Gastroesophageal sphincter (tissue), 3 donors: Measurements from ENCODE around the gene XRCC4.

Source experiments
- CTCF ChIP-seq, 4 experiments: fragments of 200-600 bp in 2 of 4; fragments of 450-650 bp in 2 of 4; sonication (generic) in 1 of 4; IDR thresholded peaks; one replicate each; pipeline ENCODE4 v1.5.1; 2017 to 2019; ENCODE audit warnings: antibody characterized with exemption in 4 of 4, mild to moderate bottlenecking in 2 of 4, moderate library complexity in 2 of 4
- POLR2A ChIP-seq, 2 donors: fragments of 450-650 bp; IDR thresholded peaks; one replicate each; pipeline ENCODE4 v1.6.1; 2017; ENCODE audit warnings: antibody characterized with exemption in 2 of 2, mild to moderate bottlenecking in 2 of 2, moderate library complexity in 1 of 2
- POLR2AphosphoS5 ChIP-seq: sonication (generic); formaldehyde crosslinking; IDR thresholded peaks from one replicate; pipeline ENCODE4 v1.6.1; 2017; ENCODE audit warnings: antibody characterized with exemption

DNA sequence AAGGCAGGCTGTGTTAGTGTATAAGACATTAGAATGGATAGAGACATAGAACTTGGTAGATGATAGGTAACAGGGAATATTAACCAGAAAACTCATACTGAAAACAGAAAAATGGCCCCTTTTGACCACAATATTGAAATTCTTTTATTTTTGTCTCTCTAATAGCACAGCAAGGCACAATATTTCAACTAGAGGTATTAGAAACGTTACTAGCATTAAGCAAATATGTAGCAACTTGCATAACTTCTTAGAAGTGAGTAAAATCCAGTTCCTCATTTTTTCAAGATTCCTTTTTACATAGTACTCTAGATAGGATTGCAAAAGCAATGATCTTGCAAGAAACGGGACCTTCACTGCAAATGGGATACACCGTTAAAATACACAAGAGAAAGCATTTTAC is 291.5 kb downstream of the XRCC4 start:
- TF ChIP-seq POLR2AphosphoS5: no peak
- no peak for TF ChIP-seq POLR2A (IDR thresholded peaks at IDR 0.05)
- no peak for TF ChIP-seq CTCF (IDR thresholded peaks at IDR 0.05)
